ENCODE results near the gene SLC16A9. TPM values are rescaled to one million over a fixed set of nuclear protein-coding genes. Genes with fewer than 3 reads are reported as not detected.

Gene SLC16A9
- polyA plus RNA-seq, 1 of the 3 experiments (the other 2 are of a cell fraction): 4.7 TPM

DNA sequence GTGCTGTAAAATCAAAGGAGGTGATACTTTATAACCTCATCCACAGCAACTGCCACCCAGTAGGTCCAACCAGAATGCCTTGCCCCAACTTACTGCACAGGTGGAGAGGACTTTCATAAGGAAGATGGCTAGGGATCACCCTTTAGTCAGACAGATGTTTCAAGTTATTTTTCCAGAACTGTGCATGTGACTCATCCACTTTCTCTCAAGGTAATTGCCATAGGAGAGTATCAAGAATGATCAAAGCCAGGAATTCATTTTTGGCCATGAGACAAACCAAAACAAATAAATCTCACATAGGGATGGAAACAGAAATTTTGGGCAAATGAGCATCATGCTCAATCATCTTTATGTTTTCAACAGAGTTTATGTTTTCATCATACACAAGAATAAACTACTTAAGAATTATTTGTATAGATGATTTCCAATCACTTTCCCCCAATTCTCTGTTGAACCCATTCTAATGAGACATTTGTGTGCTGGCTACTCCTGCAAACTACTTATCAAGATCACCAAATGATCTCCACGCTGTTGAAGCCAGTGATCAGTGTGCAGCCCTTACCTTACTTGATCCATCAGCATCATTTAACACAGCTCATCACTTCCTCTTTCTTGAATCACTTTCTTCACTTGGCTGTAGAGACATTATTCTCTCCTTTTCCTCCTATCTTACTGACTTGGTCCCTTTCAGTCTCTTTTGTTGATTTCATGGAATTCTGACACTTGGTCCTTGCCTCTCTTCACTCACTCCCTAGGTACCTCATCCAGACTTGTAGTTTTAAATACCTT, 74.0 kb downstream of the SLC16A9 start:
- Histone ChIP-seq H3K4me1 (ENCODE audit: control insufficient read depth in 1 of 2, insufficient read depth in 2 of 2, low read depth in 1 of 2, low read length in 1 of 2) (no peaks in the 10 kb centered on the region), H2AFZ (ENCODE audit: low read depth) (no peak overlapping the region), H3K9me2 (no peaks in the 10 kb centered on the region), H3K9me3 (no peaks in the 10 kb centered on the region), H4K20me1 (ENCODE audit: insufficient read depth) (no peaks in the 10 kb centered on the region), H3K79me2 (ENCODE audit: insufficient read depth) (no peaks in the 10 kb centered on the region), H3K27ac (ENCODE audit: low read depth in 2 of 2, low read length in 1 of 2) (no peak overlapping the region), H3K27me3 (ENCODE audit: insufficient read depth) (no peaks in the 10 kb centered on the region), H3K4me2 (no peak overlapping the region), H3K9ac (no peak overlapping the region), H3F3A (replicated peaks; ENCODE audit: insufficient read depth) (no peaks in the 10 kb centered on the region), H3K36me3 (replicated peaks in 1 of 2; ENCODE audit: control insufficient read depth in 1 of 2, insufficient read depth in 2 of 2, low read length in 1 of 2) (no peaks in the 10 kb centered on the region), H3K4me3 (ENCODE audit: low read depth in 2 of 2, low read length in 1 of 2) (no peak overlapping the region)
- WGBS (ENCODE audit: low lambda C conversion rate): 80% methylated on average over 1 of the region's 1 CpG
- ChIA-PET CTCF (interaction anchor here (1.3 to 1.5 kb wide), 2 partner anchors 10 to 13 kb away, joined by 3 to 11 read pairs; no protein-coding TSS in a partner anchor), POLR2A (no interaction called here)
- DNase-seq: no peak
- no peak for TF ChIP-seq IRF3 (IDR thresholded peaks at IDR 0.05; ENCODE audit: low read depth, low read length)
- TF ChIP-seq YY1 (IDR thresholded peaks at IDR 0.05; ENCODE audit: low read depth): no peak
- TF ChIP-seq, protein P1, sequence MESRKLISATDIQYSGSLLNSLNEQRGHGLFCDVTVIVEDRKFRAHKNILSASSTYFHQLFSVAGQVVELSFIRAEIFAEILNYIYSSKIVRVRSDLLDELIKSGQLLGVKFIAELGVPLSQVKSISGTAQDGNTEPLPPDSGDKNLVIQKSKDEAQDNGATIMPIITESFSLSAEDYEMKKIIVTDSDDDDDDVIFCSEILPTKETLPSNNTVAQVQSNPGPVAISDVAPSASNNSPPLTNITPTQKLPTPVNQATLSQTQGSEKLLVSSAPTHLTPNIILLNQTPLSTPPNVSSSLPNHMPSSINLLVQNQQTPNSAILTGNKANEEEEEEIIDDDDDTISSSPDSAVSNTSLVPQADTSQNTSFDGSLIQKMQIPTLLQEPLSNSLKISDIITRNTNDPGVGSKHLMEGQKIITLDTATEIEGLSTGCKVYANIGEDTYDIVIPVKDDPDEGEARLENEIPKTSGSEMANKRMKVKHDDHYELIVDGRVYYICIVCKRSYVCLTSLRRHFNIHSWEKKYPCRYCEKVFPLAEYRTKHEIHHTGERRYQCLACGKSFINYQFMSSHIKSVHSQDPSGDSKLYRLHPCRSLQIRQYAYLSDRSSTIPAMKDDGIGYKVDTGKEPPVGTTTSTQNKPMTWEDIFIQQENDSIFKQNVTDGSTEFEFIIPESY (IDR thresholded peaks at IDR 0.05; ENCODE audit: borderline replicate concordance, low read depth): no peak
- no peak for TF ChIP-seq RFX5 (IDR thresholded peaks at IDR 0.05; ENCODE audit: low read length)
- no peak for TF ChIP-seq REST (IDR thresholded peaks at IDR 0.05; ENCODE audit: low read depth, low read length)
- TF ChIP-seq NRF1 (IDR thresholded peaks at IDR 0.05; ENCODE audit: low read depth, low read length): no peak
- TF ChIP-seq, protein P2, sequence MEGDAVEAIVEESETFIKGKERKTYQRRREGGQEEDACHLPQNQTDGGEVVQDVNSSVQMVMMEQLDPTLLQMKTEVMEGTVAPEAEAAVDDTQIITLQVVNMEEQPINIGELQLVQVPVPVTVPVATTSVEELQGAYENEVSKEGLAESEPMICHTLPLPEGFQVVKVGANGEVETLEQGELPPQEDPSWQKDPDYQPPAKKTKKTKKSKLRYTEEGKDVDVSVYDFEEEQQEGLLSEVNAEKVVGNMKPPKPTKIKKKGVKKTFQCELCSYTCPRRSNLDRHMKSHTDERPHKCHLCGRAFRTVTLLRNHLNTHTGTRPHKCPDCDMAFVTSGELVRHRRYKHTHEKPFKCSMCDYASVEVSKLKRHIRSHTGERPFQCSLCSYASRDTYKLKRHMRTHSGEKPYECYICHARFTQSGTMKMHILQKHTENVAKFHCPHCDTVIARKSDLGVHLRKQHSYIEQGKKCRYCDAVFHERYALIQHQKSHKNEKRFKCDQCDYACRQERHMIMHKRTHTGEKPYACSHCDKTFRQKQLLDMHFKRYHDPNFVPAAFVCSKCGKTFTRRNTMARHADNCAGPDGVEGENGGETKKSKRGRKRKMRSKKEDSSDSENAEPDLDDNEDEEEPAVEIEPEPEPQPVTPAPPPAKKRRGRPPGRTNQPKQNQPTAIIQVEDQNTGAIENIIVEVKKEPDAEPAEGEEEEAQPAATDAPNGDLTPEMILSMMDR (IDR thresholded peaks at IDR 0.05): no peak
- TF ChIP-seq, protein P3, sequence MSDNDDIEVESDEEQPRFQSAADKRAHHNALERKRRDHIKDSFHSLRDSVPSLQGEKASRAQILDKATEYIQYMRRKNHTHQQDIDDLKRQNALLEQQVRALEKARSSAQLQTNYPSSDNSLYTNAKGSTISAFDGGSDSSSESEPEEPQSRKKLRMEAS (IDR thresholded peaks at IDR 0.05; ENCODE audit: low read depth): no peak
- TF ChIP-seq RAD21 (IDR thresholded peaks at IDR 0.05; ENCODE audit: low read length): no peak
- TF ChIP-seq, protein P4, sequence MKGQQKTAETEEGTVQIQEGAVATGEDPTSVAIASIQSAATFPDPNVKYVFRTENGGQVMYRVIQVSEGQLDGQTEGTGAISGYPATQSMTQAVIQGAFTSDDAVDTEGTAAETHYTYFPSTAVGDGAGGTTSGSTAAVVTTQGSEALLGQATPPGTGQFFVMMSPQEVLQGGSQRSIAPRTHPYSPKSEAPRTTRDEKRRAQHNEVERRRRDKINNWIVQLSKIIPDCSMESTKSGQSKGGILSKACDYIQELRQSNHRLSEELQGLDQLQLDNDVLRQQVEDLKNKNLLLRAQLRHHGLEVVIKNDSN (IDR thresholded peaks at IDR 0.05; ENCODE audit: borderline replicate concordance, low read depth): no peak
- TF ChIP-seq JUND (IDR thresholded peaks at IDR 0.05): peak; percentile 19; the same call in 1 of the 2 replicates
- TF ChIP-seq MXI1 (IDR thresholded peaks at IDR 0.05; ENCODE audit: low read depth, low read length): no peak
- TF ChIP-seq EP300 (IDR thresholded peaks at IDR 0.05; ENCODE audit: borderline replicate concordance in 1 of 2, low read depth in 1 of 2, low read length in 1 of 2): 0 out of 4 replicates have a peak, but pooled peaks of 1 of the 2 experiments have one; percentile 9
- TF ChIP-seq NFIC (IDR thresholded peaks at IDR 0.05; ENCODE audit: borderline replicate concordance): peak; percentile 58
- TF ChIP-seq, protein P5, sequence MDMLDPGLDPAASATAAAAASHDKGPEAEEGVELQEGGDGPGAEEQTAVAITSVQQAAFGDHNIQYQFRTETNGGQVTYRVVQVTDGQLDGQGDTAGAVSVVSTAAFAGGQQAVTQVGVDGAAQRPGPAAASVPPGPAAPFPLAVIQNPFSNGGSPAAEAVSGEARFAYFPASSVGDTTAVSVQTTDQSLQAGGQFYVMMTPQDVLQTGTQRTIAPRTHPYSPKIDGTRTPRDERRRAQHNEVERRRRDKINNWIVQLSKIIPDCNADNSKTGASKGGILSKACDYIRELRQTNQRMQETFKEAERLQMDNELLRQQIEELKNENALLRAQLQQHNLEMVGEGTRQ (IDR thresholded peaks at IDR 0.05; ENCODE audit: borderline replicate concordance, low read depth, low read length): no peak
- no peak for TF ChIP-seq FOSL2 (IDR thresholded peaks at IDR 0.05; ENCODE audit: borderline replicate concordance, low read depth)
- TF ChIP-seq RXRA (IDR thresholded peaks at IDR 0.05; ENCODE audit: borderline replicate concordance, low read depth): no peak
- TF ChIP-seq GABPA (IDR thresholded peaks at IDR 0.05; ENCODE audit: low read depth): no peak
- TF ChIP-seq TCF12 (IDR thresholded peaks at IDR 0.05): peak; percentile 82
- no peak for TF ChIP-seq EZH2phosphoT487 (IDR thresholded peaks at IDR 0.05; ENCODE audit: borderline replicate concordance, low read depth)
- no peak for TF ChIP-seq TEAD4 (IDR thresholded peaks at IDR 0.05; ENCODE audit: borderline replicate concordance, insufficient read depth)
- no peak for TF ChIP-seq FOXJ3 (CRISPR knock-in tag; IDR thresholded peaks at IDR 0.05)
